ELR (cell line): ENCODE results near the gene CALCOCO1.

Experiments used
- DNase-seq: peaks from one replicate; pipeline ENCODE4 v3.0.0-alpha.2; 2015; ENCODE audit warnings: low read depth

Gene CALCOCO1

GRCh38 chr12:53660041-53660440 lies 67.2 kb downstream of the CALCOCO1 start:
- no peak for DNase-seq

- DNase-seq, result no peak
Measured at GRCh38 chr12:53659571-53659981, 67.7 kb downstream of the CALCOCO1 start.

DNA sequence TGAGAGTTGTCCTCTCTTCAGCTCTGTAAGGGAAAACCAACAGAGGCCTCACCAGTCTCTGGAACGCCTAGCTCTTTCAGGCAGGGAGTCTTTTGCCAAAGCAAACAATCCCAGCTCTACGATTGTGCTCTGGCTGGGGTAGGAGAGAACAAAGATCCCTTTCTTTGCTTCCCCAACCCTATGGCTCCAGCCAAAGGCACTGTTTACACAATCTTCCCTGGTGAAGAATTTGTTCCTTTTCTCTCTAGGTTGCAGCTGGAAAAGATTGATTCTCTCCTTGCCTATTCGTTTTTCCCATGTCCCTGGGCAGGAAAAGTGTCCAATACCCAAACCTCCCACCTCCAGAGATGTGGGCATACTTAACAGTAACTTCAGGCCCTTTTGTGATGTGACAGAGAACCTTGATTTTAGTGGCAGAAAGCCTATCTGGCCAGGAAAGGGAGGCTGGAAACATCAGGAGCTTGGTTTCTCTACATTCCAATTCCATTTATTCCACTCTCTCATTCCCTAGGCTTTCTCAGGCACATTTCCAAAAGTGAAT lies 68.2 kb downstream of the CALCOCO1 start:
- peak; percentile 35 for DNase-seq
